Measurements from ENCODE around the gene MYO9B. TPM values are rescaled to one million over a fixed set of nuclear protein-coding genes. Genes with fewer than 3 reads are reported as not detected.
A peak's percentile ranks its signal among the peaks of the same experiment; 100 is the strongest.
"Not testable (repeated sequence)": the region's sequence is repeated elsewhere in the genome, so short reads cannot be mapped to it uniquely, and the experiment has no call there.

MYO9B gene
- total RNA-seq, 1 donor from 2014 or later, result 69.4 TPM

GRCh38 chr19:17129377-17129776 lies 53.8 kb downstream of the MYO9B start:
- Histone ChIP-seq H3K4me3 (ENCODE audit: low read depth, low read length) (no peak overlapping the region), H3K36me3 (ENCODE audit: control insufficient read depth, insufficient read depth, low read length) (no peaks in the 10 kb centered on the region), H3K27me3 (ENCODE audit: control insufficient read depth, insufficient read depth, low read length) (no peaks in the 10 kb centered on the region)
- DNase-seq (ENCODE audit: low read depth), result no peak
- TF ChIP-seq CTCF (IDR thresholded peaks at IDR 0.05; ENCODE audit: insufficient read depth, low read length, poor library complexity, severe bottlenecking), result no peak

- peak; percentile 91 for DNase-seq (ENCODE audit: low read depth)
- peak overlapping the region; percentile 21 for H3K4me3 ChIP-seq (ENCODE audit: low read depth, low read length)
- TF ChIP-seq CTCF (IDR thresholded peaks at IDR 0.05; ENCODE audit: insufficient read depth, low read length, poor library complexity, severe bottlenecking), result peak; percentile 38
- no peaks in the 10 kb centered on the region for H3K36me3 ChIP-seq (ENCODE audit: control insufficient read depth, insufficient read depth, low read length)
- H3K27me3 ChIP-seq (ENCODE audit: control insufficient read depth, insufficient read depth, low read length), result no peaks in the 10 kb centered on the region
These were observed 59.6 kb downstream of the MYO9B start for GRCh38 chr19:17135001-17135853.

- no peak for DNase-seq (ENCODE audit: low read depth)
- H3K36me3 ChIP-seq (ENCODE audit: control insufficient read depth, insufficient read depth, low read length), result no peaks in the 10 kb centered on the region
- no peak overlapping the region for H3K4me3 ChIP-seq (ENCODE audit: low read depth, low read length)
- TF ChIP-seq CTCF (IDR thresholded peaks at IDR 0.05; ENCODE audit: insufficient read depth, low read length, poor library complexity, severe bottlenecking), result no peak
- no peaks in the 10 kb centered on the region for H3K27me3 ChIP-seq (ENCODE audit: control insufficient read depth, insufficient read depth, low read length)
These were observed 60.4 kb downstream of the MYO9B start for GRCh38 chr19:17136021-17136420.

- no peak for TF ChIP-seq CTCF (IDR thresholded peaks at IDR 0.05; ENCODE audit: insufficient read depth, low read length, poor library complexity, severe bottlenecking)
- no peaks in the 10 kb centered on the region for H3K27me3 ChIP-seq (ENCODE audit: control insufficient read depth, insufficient read depth, low read length)
- no peak for DNase-seq (ENCODE audit: low read depth)
- H3K4me3 ChIP-seq (ENCODE audit: low read depth, low read length), result no peak overlapping the region
- no peaks in the 10 kb centered on the region for H3K36me3 ChIP-seq (ENCODE audit: control insufficient read depth, insufficient read depth, low read length)
These were observed 61.0 kb downstream of the MYO9B start for GRCh38 chr19:17136617-17137016.

GRCh38 chr19:17137417-17137816 lies 61.8 kb downstream of the MYO9B start:
- DNase-seq (ENCODE audit: low read depth), result no peak
- H3K27me3 ChIP-seq (ENCODE audit: control insufficient read depth, insufficient read depth, low read length), result no peaks in the 10 kb centered on the region
- no peak for TF ChIP-seq CTCF (IDR thresholded peaks at IDR 0.05; ENCODE audit: insufficient read depth, low read length, poor library complexity, severe bottlenecking)
- no peak overlapping the region for H3K4me3 ChIP-seq (ENCODE audit: low read depth, low read length)
- H3K36me3 ChIP-seq (ENCODE audit: control insufficient read depth, insufficient read depth, low read length), result no peaks in the 10 kb centered on the region

GRCh38 chr19:17138052-17138846 lies 62.7 kb downstream of the MYO9B start:
- not testable (repeated sequence) for H3K4me3 ChIP-seq (ENCODE audit: low read depth, low read length); H3K27me3 ChIP-seq (ENCODE audit: control insufficient read depth, insufficient read depth, low read length); DNase-seq (ENCODE audit: low read depth); H3K36me3 ChIP-seq (ENCODE audit: control insufficient read depth, insufficient read depth, low read length)
